Aorta (tissue), 5 donors: ENCODE data around the gene PRPH. TPM values are rescaled to one million over a fixed set of nuclear protein-coding genes. Genes with fewer than 3 reads are reported as not detected.
A peak's percentile ranks its signal among the peaks of the same experiment; 100 is the strongest.
"Not testable (repeated sequence)": the region's sequence is repeated elsewhere in the genome, so short reads cannot be mapped to it uniquely, and the experiment has no call there.

ENCODE experiments used
- ATAC-seq: fragments of 200-7000 bp; cut with Tn5 transposase; one replicate; pipeline ENCODE4 v1.9.1; 2022; ENCODE audit warnings: moderate library complexity; ENCODE audit not compliant: low FRiP score
- DNase-seq, 2 donors: peaks; one replicate each; pipeline ENCODE4 v3.0.0-alpha.2; 2020
- H3K27ac ChIP-seq, 2 donors: one replicate each; pipeline ENCODE4 v1.5.1; 2013; ENCODE audit warnings: low read length in 2 of 2, mild to moderate bottlenecking in 2 of 2, moderate library complexity in 2 of 2, control low read depth in 1 of 2, inconsistent platforms in 1 of 2, low read depth in 1 of 2
- H3K27me3 ChIP-seq, 2 donors: one replicate each; pipeline ENCODE4 v1.6.1; 2013; ENCODE audit warnings: control low read depth in 1 of 2, low read length in 1 of 2, mild to moderate bottlenecking in 1 of 2, moderate library complexity in 1 of 2; ENCODE audit not compliant: insufficient read depth in 2 of 2, control insufficient read depth in 1 of 2
- H3K36me3 ChIP-seq, 2 donors: one replicate each; pipeline ENCODE4 v1.6.1; 2013; ENCODE audit warnings: control low read depth in 1 of 2, low read length in 1 of 2, mild to moderate bottlenecking in 1 of 2; ENCODE audit not compliant: insufficient read depth in 2 of 2, control insufficient read depth in 1 of 2
- H3K4me1 ChIP-seq, 2 donors: one replicate each; pipeline ENCODE4 v1.6.1; 2013; ENCODE audit warnings: low read length in 2 of 2, control low read depth in 1 of 2, mild to moderate bottlenecking in 1 of 2, moderate library complexity in 1 of 2; ENCODE audit not compliant: insufficient read depth in 2 of 2, control insufficient read depth in 1 of 2
- H3K4me3 ChIP-seq, 2 donors: one replicate each; pipeline ENCODE4 v1.5.1; 2013; ENCODE audit warnings: low read length in 2 of 2, control low read depth in 1 of 2, mild to moderate bottlenecking in 1 of 2
- H3K9me3 ChIP-seq: one replicate; pipeline ENCODE4 v1.6.1; 2013; ENCODE audit warnings: mild to moderate bottlenecking, low read length; ENCODE audit not compliant: control insufficient read depth
- WGBS, 2 donors: extraction: QIAGEN DNeasy Blood & Tissue Kit; methylation state at CpG; one replicate each; pipeline ENCODE4 v1.1.7; 2013; 5-methylcytosine and 5-hydroxymethylcytosine counted together
- intact Hi-C, 2 donors: fragments of 100-400 bp; cut with DNase I; formaldehyde crosslinking; loops; one replicate each; pipeline versions ENCODE4 v1.14.2 to v1.15.0; 2022
- polyA plus RNA-seq, 2 donors: library from polyadenylated mRNA; stranded (reverse); fragments of 200-250 nt; gene quantifications; one replicate each; pipeline ENCODE4 v1.2.3, GENCODE V29; 2013
- total RNA-seq, 2 donors: library from RNA; stranded (reverse); fragmentation: NEBNext Ultra II Directional; extraction: Animal tissue kit (Norgen Biotek cat#: 25700); gene quantifications; one replicate each; pipeline ENCODE4 v1.2.1, GENCODE V29; 2021
- donor health status: healthy with polysubstance abuse.
- donor health status: Bipolar disorder and iron deficiency.
- donor health status: DM: no; HTN: no; CAD: no.
- donor health status: DM: no; HTN: no; CAD: no.
- donor health status: DM: yes; HTN: yes; CAD: no.

Gene PRPH
- total and polyA plus RNA-seq, 4 donors, result 0.49 to 13.8 (median 5.4) TPM; not detected in 1

DNA sequence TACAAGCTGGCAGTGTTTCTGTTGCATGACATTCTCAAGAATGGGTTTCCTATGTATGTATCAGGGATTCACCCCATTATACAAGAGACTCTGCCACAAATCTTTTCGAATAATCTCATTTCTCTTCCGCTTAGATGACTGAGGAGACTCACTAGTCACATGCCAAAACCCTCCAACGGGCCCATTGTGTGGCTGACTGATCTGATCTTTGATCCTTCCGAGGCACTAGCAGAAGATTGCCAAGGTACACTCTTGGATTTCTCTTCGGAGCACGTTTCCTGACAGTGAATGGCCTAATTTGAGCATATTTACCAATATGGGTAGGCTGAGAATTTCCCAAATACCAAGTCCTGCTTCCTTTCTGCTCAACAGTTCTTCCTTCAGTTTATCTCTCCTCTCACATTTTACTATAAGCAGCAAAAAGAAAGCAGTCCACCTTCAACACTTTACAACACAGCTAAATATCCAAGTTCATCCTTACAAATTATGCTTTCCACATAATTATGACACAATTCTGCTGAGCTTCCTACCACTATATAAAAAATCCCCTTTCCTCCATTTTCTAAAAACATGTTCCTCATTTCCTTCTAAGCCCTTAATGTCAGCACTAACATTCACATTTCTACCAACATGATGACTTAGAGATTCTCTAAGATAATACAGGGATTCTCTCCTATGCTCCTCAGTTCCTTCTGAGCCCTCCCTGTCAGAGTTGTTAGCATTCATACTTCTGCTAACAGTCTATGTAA is 11.0 kb downstream of the PRPH start:
- H3K27me3 ChIP-seq, result no peaks in the 10 kb centered on the region
- 88 to 89% methylated on average over 6 of the region's 6 CpGs for WGBS, 2 donors
- intact Hi-C loops, result no loop called here

DNA sequence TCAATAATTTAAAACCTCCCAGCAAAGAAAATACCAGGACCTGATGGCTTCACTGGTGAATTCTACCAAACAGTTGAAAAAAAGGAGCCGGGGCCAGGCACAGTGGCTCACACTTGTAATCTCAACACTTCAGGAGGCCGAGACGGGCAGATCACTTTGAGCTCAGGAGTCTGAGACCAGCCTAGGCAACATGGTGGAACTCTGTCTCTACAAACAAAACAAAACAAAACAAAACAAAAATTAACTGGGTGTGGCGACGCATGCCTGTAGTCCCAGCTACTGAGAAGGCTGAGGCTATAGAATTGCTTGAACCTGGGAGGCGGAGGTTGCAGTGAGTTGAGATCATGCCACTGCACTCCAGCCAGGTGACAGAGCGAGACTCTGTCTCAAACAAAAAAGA is 14.4 kb downstream of the PRPH start:
- Histone ChIP-seq H3K27ac (no peak overlapping the region), H3K9me3 (no peaks in the 10 kb centered on the region), H3K4me1 (no peaks in the 10 kb centered on the region), H3K36me3 (no peaks in the 10 kb centered on the region), H3K4me3 (no peak overlapping the region), H3K27me3 (no peaks in the 10 kb centered on the region)
- 95 to 96% methylated on average over 7 of the region's 7 CpGs for WGBS, 2 donors
- no peak for ATAC-seq
- intact Hi-C loops, result no loop called here
- DNase-seq, result peak in 1 of 2 donors; percentile 23

More for the DNA sequence above, 11.0 kb downstream of the PRPH start:
- H3K4me3 ChIP-seq, result no peak overlapping the region
- no peaks in the 10 kb centered on the region for H3K4me1 ChIP-seq
- no peak overlapping the region for H3K27ac ChIP-seq
- DNase-seq (peak in 1 of 2 donors; percentile 8), ATAC-seq (no peak)
- H3K36me3 ChIP-seq, result no peaks in the 10 kb centered on the region
- no peaks in the 10 kb centered on the region for H3K9me3 ChIP-seq

DNA sequence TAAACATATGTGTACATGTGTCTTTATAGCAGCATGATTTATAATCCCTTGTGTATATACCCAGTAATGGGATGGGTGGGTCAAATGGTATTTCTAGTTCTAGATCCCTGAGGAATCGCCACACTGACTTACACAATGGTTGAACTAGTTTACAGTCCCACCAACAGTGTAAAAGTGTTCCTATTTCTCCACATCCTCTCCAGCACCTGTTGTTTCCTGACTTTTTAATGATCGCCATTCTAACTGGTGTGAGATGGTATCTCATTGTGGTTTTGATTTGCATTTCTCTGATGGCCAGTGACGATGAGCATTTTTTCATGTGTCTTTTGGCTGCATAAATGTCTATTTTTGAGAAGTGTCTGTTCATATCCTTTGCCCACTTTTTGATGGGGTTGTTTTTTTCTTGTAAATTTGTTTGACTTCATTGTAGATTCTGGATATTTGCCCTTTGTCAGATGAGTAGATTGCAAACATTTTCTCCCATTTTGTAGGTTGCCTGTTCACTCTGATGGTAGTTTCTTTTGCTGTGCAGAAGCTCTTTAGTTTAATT is 15.6 kb downstream of the PRPH start:
- H3K27me3 ChIP-seq, H3K4me1 ChIP-seq, H3K9me3 ChIP-seq, intact Hi-C loops, H3K4me3 ChIP-seq, H3K36me3 ChIP-seq, ATAC-seq, DNase-seq, H3K27ac ChIP-seq: not testable (repeated sequence)
- WGBS, 2 donors, result 80 to 84% methylated on average over 2 of the region's 3 CpGs

DNA sequence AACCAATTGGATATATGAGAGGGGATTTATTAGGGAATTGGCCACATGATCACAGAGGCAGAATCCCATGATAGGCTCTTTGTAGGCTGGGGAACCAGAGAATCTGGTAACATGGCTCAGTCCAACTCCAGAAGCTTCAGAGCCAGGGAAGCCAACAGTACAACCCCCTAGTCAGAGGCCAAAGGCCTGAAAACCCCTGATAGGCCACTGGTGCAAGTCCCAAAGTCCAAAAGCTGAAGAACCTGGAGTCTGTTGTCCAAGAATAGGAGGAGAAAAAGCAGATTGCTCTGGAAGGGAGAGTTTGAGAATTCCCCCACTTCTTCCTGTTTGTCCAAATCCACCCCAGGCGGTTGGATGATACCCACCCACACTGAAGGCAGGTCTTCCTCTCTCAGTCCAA is 19.9 kb downstream of the PRPH start:
- H3K36me3 ChIP-seq, result no peaks in the 10 kb centered on the region
- DNase-seq, result peak in 1 of 2 donors; percentile 31

DNA sequence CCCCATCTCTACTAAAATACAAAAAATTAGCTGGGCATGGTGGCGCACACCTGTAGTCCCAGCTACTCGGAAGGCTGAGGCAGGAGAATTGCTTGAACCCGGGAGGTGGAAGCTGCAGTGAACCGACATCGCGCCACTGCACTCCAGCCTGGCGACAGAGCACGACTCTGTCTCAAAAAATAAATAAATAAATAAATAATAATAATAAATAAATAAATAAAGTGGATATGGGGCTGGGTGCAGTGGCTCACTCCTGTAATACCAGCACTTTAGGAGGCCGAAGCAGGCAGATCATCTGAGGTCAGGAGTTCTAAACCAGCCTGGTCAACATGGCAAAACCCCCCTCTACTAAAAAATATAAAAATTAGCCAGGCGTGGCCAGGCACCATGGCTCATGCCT is 22.2 kb downstream of the PRPH start:
- DNase-seq, H3K9me3 ChIP-seq, intact Hi-C loops, H3K4me3 ChIP-seq, H3K36me3 ChIP-seq, ATAC-seq, H3K27me3 ChIP-seq, H3K4me1 ChIP-seq, H3K27ac ChIP-seq: not testable (repeated sequence)
- 95 to 96% methylated on average over 10 of the region's 10 CpGs for WGBS, 2 donors

More for the DNA sequence above, 19.9 kb downstream of the PRPH start:
- Histone ChIP-seq H3K27ac (no peak overlapping the region), H3K9me3 (no peaks in the 10 kb centered on the region), H3K4me1 (no peaks in the 10 kb centered on the region), H3K4me3 (no peak overlapping the region), H3K27me3 (no peaks in the 10 kb centered on the region)
- ATAC-seq, result no peak
- intact Hi-C loops, result no loop called here
- WGBS, 2 donors, result 92 to 93% methylated on average over 1 of the region's 1 CpG

DNA sequence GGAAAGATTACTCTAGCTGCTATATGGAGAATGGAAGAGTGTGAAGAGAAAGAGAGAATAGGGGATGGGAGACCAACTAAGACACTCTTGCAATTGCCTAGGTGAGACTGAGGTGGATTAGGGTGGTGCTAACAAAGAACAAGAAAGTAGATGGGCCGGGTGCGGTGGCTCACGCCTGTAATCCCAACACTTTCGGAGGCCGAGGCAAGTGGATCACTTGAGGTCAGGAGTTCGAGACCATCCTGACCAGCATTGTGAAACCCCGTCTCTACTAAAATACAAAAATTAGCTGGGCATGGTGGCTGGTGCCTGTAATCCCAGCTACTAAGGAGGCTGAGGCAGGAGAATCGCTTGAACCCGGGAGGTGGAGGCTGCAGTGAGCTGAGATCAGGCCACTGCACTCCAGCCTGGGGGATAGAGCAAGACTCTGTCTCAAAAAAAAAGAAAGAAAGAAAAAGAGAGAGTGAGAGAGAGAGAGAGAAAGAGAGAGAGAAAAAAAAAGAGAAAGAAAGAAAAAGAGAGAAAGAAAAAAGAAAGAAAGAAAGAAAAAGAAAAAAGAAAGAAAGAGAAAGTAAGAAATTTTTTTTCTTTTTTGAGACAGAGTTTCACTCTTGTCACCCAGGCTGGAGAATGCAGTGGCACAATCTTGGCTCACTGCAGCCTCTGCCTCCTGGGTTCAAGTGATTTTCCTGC is 25.6 kb downstream of the PRPH start:
- H3K27ac ChIP-seq, H3K4me1 ChIP-seq, H3K9me3 ChIP-seq, ATAC-seq, intact Hi-C loops, H3K36me3 ChIP-seq, H3K27me3 ChIP-seq, H3K4me3 ChIP-seq: not testable (repeated sequence)
- peak in 1 of 2 donors; percentile 54 for DNase-seq
- WGBS, 2 donors, result 92% methylated on average over 9 of the region's 9 CpGs

DNA sequence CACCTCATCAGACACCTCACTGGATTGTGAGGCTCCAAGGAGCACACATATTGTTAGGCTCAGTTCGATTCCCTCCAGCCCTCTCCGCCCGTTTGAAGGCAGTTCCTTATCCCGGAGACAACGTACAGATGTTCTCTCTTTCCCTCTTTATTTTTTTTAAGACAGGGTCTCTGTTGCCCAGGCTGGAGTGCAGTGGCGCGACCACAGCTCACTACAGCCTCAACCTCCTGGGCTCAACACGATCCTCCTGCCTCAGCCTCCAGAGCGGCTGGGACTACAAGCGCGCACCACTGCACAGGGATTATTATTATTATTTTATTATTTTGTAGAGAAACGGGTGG is 27.4 kb downstream of the PRPH start:
- peak overlapping the region; percentile 51 to 85 for H3K4me3 ChIP-seq
- H3K4me1 ChIP-seq, result no peaks in the 10 kb centered on the region
- no peak for DNase-seq
- no peak for ATAC-seq
- no peaks in the 10 kb centered on the region for H3K27me3 ChIP-seq
- WGBS, 2 donors, result 36 to 37% methylated on average over 12 of the region's 12 CpGs
- intact Hi-C loops, result no loop called here
- H3K27ac ChIP-seq, result no peak overlapping the region
- H3K9me3 ChIP-seq, result no peaks in the 10 kb centered on the region
- H3K36me3 ChIP-seq, result no peaks in the 10 kb centered on the region

DNA sequence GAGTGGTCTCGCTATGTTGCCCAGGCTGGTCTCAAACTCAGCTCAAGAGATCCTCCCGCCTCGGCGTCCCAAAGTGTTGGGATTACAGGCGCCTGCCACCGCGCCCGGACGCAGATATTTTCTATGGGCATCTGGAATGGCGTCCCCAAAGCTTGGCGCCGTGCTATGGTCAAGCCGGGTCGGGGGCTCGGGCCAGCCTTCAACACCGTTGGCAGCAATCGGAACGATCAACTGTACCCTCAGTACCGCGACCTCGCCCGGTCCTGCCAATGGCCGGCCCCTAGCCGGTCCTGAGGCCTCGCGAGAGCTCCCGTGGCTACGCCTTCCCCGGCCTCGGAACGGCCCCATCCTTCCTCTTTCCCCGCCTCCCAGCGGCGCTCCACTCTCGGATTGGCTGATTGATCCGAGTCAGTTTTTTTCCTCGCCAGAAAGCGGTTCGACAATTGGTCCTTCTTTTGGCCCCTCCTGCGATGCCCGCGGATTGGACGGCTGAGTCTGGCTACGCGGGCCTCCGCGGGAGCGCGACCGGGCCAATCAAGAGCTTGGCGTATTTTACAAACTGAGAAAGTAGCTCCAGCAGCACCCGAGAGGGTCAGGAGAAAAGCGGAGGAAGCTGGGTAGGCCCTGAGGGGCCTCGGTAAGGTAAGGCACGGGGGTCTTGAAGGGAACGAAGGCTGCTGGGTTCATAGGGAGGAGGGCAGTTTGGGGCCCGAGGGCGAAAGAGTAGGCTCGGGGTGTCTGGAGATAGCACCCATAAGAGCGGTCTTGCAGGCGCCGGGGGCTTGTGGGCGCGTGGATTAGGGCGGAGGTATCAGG is 28.0 kb downstream of the PRPH start, which contains the start of gene TROAP:
Gene TROAP (plus strand): TSS at position 548 of the 816 bp plus-strand sequence. CDS start 354 bp downstream, outside the sequence.
- peak; percentile 100 for ATAC-seq
- WGBS, 2 donors, result 0% methylated on average over 65 of the region's 65 CpGs
- intact Hi-C loops, result no loop called here
- H3K27me3 ChIP-seq, result no peaks in the 10 kb centered on the region
- no peak within 1 kb of the TSS for H3K27ac ChIP-seq
- no peaks in the 10 kb centered on the region for H3K36me3 ChIP-seq
- no peaks in the 10 kb centered on the region for H3K4me1 ChIP-seq
- peak; percentile 99 for DNase-seq
- no peaks in the 10 kb centered on the region for H3K9me3 ChIP-seq
- H3K4me3 ChIP-seq, result peak within 1 kb of the TSS; percentile 51 to 85
